Embryonic facial prominence (tissue), 1 donor: ENCODE results near the gene ESAM.

Experiments
- DNase-seq: peaks from one replicate; pipeline ENCODE4 v3.0.0-alpha.2; 2016; ENCODE audit errors: extremely low spot score

ESAM gene

DNA sequence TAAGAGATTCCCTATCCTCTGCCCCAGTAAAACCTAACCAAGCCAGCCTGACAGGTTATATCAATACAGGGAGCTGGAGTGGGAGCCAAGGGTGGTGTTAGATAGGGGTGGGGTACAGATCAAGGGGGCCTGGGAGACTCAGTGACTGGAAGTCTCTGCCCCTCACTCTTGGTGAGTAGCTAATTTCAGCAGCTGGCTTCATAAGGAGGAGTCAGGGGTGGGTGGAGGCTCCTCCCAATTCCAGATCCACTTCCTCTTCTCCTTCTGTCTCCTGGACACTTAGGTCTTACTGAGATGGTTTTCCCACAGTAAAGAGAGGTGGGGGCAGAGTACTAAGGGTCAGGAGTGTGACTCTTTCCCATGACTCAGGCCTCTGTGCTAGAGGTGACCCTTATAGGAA lies 8.9 kb downstream of the ESAM start:
- no peak for DNase-seq

DNA sequence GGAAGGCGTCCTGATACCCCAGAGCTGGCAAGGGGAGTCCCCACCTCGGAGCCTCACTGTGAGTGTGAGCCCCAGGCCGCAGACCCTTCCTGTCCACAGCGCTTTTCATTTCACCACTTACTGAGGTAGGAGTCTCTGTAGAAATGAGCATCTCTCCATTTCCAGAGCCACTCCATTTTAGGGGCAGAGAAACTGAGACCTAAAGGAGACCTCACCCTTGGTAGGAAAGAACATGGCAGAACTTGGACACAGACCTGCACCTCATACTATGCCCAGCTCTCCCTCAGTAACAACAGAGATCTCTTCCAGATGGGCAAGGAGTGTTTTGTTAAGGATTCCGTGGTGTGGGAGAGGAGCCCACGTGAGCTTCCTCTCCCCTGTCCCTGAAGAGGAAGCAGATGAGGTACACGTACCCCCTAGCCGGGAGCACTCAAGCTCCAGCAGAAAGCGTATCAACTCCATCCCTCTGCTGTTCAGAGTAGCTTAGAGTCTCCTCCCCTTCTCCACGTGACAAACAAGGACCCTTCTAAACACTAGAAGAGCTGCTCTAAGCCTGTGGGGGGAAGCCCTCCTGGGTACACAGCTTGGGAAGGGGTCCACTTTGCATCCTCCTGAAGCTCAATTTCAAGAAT lies 9.5 kb downstream of the ESAM start:
- no peak for DNase-seq

DNA sequence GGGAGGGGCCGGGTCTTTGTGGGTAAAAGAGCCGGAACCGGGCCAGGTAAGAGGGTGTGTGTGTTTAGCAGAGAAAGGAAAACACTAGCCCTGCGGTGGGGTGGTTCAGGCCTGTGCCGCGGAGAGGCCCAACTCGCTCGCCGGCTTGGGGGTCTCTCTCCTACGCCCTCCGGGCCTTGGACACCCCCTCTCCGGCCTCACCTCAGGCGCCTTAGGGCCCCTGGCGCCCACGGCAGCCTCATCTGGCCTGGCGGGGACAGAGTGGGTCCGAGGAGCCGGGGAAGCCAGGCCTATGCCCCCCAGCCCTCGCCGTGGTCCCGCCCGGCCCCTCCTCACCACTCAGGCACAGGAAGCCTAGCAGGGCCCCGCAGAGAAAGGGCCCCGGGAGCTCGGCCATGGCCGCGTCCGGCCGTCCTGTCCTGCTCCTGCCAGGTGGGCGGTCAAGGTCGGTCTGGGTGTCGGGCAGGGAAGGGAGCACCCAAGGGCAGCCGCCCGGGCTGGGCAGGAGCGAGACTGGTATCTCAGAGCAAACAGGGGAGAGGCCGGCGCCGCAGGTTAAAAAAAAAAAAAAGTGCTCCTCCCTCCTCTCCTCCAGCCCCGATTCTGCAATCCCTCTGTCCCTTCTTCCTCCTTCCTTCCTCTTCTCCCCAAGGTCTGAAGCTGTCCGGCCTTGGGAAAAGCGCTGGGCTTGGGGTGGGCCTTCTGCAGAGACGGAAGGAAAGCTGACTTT lies 10.2 kb downstream of the ESAM start, which contains the start of gene VSIG2:
Gene VSIG2, minus strand, starts transcription at position 515 of the 730 bp plus-strand sequence. Its CDS starts 118 bp downstream, at position 397.
- no peak for DNase-seq

DNA sequence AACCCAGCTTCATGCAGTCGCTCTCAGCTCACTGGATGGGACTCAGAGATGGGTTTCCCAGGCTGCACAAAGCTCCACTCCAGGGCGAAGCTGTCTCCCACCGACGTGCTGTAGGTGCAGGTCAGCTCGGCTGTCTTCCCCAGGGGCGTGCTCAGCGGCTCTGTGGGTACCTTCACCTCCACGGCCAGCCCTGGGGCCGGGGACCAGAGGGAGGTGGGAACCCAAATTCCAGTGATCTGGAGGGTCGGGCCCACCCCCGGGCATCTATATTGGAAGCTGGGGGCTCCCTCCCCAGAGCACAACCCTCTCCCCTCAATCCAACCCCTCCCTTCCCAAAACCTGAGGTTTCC lies 10.7 kb downstream of the ESAM start:
- no peak for DNase-seq

DNA sequence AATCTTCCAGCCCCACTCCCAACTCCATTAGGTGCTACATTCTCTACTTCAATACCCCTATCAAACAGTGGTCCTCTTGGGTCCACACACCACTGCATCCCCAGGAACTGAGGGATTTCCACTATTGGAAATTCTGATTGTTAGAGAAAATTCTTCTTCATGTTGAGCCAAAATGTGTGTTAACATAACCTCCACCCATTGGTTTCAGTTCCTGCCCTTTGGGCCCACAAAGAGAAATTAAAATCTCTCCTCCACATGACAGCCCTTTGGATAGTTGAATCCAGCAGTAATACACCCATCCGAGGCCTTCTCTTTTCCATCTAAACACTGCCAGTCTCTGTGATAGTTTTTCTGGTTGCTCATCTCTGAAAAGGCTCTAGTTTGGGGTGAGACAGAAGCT lies 12.2 kb downstream of the ESAM start:
- DNase-seq, result no peak

DNA sequence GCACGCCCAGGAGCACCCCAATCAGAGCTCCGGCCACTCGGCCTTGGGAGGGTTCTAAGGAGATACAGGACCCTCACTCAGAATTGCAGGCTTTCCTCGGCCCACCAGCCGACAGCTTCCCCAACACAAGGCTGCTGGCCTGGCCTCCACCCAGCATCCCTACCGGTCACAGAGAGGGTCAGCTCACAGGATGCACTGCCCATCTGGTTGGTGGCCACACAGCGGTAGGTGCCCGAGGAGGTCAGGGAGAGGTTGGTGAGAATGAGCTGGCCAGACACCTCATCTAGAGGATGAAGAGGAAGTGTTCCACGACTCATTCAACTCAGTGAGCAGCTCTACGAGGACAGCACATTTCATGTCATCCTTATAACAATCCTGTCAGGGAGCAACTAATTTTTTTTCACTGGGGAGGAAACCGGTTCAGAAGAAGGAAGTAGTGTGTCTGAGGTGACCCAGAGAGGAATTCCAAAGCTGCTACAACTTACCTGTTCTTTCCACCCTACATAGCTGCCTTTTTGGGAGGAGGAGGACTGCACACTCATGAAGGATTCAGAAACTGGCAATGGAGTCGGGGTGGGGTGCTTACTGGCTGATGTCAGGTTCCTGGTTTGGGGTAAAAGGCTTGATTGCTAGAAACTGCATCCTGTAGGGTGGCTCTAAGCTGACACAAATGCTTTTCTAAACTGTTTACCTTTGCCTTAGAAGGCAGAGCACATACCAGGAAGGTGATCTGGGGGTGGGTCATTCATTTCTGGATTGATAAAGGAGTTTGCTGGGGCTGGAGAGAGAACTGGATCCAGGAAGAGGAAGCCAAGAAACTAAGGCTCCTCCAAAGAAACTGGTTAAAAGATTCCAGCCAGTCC lies 13.4 kb downstream of the ESAM start:
- DNase-seq, result no peak

DNA sequence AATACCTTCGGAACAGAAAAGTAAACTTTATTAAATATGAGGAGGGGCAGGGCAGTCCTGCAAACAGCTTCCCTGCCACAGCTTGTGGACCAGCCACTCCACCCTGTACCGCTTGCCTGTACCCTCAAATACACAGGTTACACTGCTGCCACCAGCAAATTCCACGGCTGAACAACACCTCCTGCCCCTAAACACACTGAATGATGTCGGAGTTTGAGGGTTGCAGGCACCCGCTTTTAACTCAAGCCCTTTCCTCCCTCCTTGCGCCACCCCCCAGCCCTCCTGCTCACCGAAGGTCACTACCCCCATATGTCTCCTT lies 14.0 kb downstream of the ESAM start:
- DNase-seq, result no peak

DNA sequence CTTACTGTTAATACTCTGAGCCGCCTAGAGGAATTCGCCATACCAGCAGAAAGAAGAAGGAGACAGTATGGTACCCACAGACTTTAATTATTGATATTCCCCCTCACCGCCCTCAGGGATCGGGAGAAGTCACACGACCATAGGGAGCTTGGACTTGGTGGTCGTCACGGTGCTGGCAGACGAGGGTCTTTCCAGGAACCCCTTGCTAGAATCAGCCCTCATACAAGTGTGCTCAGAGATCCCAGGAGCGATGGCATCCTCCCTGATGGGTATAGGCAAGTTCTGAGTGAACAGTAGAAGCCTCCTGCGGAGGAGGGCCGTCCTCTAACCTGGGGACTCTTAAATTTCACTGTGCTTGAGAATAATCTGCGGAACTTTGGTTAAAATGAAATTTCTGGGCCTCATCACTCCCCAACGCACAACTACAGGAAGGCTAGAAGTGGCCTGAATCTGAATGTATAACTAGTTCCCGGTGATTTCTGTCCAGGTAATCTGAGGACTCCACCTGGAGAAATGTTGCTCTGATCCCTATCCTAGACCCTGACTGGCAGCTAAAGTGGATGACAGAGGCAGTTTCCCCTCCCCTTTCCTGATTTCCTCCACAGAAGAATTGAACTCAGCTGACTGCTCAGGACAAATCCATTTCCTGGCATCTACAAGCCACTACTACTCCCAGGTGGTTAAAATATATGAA lies 14.5 kb downstream of the ESAM start:
- no peak for DNase-seq

DNA sequence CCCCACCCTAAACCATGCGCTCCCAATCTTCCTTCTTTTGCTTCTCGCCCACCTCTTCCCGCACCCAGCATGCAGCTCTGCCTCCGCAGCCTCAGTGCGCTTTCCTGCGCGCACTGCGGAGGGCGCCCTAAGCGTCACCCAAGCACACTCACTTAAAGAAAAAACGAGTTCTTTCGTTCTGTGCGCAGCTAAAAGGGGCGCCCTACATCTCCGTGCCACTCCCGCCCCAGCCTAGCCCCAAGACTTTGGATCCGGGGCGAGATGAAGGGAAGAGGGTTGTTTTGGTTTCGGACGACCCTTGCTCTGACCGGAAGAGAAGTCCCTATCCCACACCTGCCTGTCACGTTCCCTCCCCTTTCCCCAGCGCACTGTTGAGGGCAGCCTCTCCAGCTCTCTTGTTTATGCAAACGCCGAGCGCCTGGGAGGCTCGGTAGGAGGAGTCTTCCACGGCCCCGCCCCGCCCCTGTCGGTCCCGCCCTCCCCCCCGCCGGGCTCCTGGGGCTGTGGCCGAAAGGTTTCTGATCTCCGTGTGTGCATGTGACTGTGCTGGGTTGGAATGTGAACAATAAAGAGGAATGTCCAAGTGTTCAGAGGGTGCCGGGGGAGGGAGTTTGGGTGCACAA lies 15.4 kb downstream of the ESAM start:
- no peak for DNase-seq

DNA sequence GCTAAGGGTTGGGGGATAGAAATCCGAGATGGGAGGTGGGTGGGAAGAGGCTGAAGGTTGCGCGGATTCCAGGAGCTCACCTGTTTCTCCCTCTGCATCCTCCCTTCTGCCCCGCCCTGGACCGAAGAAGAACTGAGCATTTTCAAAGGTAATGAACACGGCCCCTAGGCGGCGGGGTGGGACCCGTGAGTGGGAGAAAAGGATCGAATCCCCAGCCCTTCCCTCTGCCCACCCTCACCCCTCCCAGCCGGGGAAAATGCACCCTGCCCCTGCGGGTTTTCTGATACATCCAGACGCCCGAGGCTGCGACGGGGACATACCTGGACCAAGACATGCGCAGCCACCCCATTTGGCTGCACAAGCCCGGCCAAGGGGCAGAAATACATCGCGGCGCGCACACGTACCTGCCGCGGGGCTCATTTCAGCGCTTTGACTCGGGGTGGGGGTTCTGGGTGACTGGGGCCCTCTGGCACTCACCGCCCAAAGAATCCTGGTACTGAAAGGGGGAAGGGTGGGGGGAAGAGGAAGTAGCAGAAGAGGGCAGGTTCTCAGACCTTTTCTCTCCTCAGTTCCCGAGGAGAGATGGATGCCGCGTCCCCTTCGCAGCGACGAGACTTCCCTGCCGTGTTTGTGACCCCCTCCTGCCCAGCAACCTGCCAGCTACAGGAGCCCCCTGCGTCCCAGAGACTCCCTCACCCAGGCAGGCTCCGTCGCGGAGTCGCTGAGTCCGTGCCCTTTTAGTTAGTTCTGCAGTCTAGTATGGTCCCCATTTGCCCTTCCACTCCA lies 16.1 kb downstream of the ESAM start:
- no peak for DNase-seq

DNA sequence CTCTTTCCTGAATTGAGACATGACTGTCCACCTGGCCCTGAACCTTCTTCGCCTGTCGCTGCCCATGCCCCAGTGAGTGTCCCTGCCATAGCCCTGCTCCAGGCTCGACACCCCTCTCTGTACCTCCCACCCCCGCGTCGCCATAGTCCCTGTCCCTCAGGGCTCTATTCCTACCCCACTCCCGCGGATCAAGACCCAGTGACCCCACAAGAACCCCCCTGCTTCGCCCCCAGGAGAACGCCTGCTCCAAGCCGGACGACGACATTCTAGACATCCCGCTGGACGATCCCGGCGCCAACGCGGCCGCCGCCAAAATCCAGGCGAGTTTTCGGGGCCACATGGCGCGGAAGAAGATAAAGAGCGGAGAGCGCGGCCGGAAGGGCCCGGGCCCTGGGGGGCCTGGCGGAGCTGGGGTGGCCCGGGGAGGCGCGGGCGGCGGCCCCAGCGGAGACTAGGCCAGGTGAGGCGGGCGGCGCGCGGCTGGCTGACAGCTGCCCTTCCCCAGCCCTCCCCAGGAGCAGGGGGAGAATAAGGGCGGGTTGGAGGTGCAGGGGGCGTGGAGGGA lies 16.7 kb downstream of the ESAM start:
- no peak for DNase-seq

DNA sequence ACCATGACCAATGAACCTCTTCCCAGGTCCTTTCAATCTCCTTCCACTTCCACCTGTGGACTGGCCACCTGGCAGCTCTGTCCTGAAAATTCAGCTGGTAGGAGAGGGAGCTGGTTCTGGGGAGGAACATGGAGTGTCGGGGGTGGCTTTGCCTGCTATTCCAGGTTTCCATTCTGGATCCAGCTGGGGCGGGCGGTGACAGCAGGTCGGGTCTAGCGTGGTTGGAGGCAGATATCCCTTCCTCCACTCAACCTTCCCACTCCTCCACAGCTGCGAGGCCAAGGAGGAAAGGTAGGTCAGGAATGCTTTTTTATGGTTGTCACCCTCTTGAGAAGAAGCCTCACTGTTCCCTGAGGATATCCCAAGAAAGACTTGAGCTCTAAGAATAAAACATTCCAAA lies 19.0 kb downstream of the ESAM start:
- no peak for DNase-seq

DNA sequence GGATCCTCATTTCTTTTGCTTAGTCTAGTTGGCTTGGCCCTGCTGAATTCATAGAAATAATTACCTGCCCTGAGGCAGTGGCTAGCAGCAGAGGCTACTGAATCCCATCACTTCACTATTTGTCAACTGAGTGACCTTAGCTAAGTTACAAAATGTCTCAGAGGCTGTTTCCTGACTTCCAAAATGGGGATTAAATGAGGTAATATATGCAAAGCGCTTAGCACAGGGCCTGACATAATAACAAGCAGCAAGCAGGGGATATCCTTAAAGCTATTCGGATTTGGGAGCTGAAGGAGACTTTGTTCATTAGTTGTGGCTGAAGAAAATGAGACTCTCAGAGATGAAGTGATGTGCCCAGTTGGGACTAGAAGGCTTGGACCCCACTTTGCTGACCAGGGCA lies 19.5 kb downstream of the ESAM start:
- no peak for DNase-seq

DNA sequence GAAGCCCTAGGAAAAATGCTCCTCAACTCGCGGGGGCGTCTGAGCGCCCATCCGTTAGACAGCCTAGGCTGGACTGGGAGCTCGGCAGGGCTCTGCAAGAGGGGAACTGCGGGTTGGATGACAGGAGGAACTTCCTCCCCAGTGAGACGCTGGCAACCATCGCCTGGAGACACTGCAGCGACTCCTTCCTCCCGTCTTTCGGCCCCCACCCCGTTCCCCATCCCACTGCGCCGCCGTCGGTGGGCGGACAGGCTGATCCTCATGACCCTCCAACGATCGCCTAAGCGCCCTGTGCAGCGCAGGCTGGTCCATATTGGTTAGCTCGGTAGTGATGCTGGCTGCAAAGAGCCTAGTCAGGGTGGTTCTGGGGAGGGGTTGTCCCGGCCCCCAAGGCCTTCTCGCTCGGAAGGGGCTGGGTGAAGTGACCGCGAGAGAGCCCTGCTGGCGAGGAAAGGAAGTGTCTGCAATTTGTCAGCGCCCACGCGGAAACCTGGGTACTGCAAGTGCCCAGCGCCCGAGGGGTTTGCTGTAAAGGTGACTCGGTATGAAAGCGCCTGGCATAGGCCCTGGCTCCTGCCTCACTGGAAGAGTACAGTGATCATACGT lies 21.7 kb downstream of the ESAM start:
- no peak for DNase-seq

DNA sequence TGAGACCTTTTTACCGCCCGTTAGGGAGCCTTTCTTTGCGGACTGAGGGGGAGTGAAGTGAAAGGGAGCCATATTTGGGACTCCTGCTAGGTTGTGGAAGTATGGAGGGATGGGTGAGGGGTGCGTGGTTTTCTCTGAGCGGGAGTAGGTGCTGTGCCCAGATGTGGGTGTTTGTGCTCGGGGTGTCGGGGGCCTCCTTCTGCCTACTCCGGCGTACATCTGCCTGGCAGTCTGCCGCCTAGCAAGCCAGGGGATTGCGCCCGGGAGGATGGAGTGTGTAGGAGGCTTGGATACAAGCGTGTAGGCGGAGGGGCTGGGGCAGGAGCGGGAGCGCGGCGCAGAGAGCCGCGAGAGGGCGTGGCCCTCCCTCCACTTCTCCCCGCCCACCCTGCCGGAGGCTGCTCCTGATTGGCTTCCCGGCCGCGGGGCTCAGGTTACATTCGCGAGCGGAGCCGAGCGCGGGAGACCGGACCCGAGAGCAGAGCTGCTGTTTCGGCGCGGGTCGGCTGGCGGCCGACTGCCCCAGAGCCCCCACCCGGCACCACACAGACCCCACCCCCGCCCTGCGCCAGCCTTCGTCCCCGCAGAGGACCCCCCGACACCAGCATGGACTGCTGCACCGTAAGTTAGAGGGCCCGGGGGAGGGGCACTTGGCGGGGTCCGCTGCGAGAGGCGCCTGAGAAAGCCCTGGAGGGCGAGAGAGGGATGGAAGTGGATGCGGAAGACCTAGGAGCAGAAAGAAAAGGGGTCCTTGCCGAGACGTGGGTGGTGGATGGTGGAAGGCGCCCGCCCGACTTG lies 22.4 kb downstream of the ESAM start, which contains the start of gene NRGN:
Gene NRGN, plus strand, starts transcription at position 464 of the 798 bp plus-strand sequence. Its CDS starts 143 bp downstream, at position 607.
- peak; percentile 84 for DNase-seq

DNA sequence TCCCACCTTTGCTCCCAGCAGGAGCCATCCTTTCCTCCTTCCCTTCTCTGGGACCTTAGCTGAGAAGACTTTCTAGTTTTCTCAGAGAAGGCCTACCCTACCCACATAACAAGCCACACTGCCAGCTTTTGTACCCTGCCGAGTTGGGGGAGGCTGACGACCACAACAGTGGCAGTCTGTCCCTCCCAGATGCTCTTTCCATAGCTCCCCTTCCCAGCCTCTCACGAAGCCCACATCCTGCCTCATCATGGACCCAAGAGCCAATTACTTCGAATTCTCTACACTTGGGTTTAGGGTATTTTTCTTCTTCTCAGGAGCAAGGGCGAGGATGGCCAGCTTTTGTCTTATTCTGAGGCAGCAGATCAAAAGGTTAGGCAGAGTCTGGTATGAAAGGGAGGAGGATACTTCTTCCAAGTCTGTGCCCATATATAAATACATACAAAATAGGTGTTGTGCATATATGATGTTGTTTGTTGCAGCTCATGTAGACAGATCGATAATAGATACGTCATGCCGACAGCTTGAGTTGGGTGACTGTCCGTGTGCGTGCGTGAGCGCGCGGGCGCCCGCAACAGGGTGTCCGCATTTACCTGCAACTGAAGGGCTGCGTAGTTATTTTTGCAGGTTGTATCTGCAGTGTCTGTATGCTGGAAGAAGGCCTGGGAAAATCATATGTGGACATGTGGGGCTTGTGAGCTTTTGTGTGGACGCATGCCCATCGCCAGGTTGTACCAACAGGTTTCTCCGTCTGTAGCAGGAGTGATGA lies 23.2 kb downstream of the ESAM start:
- no peak for DNase-seq

DNA sequence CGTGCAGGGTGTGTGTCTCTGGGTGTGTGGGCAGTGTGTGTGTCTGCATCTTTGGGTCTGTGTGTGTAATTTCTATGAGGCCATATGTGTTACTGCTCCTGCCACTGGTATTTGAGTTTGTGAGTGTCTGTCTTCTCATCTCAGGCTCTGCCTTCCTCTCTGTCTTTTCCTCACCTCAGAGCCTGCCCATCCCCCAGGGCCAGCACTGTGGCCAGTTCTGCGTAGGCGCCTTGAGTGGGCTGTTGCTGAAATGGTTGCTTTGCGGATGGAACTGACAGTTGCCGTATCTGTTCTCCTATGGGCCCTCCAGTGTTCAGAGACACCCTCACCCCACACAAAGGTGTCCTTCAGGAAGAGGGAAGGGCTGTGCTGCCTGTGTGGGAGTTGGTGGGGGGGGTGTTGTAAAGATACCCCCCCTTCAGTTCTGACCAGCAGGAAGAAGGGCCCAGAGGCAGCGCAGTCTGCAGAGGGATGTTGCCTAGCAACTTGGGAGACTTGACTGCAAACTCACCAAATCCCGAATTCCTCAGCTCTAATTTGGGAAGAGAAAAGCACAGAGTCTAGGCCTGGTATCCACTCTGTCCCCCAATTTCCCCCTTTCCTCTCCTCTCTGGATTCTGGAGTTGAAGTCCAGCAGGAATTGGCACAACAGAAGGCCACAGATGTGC lies 24.3 kb downstream of the ESAM start:
- no peak for DNase-seq

DNA sequence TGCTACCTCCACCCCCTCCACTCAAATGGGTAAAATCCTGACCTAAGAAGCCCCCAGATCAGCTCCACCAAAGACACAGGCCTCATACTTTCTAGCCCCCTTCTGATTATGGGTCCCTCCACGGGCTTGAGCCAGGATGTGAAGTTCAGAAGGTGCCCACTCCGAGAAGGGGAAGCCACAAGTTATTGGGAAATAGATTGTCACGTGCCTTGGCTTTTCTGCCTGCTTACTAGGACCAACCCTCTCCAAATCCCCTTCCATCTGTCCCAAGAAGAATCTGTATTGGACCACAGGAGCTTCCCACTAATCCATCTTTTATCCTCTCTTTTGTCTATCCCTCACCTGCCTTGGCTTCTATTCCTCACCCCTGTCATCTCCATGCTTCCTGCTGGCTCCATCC lies 25.4 kb downstream of the ESAM start:
- no peak for DNase-seq
